K562 (cell line): ENCODE results near the gene DOK3. TPM values are rescaled to one million over a fixed set of nuclear protein-coding genes. Genes with fewer than 3 reads are reported as not detected.

ENCODE experiments used
- ASH1L ChIP-seq: fragments of 450-650 bp; IDR thresholded peaks from 2 replicates; pipeline ENCODE4 v1.6.1; 2018; ENCODE audit warnings: borderline replicate concordance, mild to moderate bottlenecking, low read depth; ENCODE audit not compliant: partially characterized antibody
- BACH1 ChIP-seq: fragments of 200-800 bp; sonication (Bioruptor generic); IDR thresholded peaks from 2 replicates; pipeline ENCODE4 v1.6.1; 2016; ENCODE audit warnings: missing genetic modification characterization, missing compliant biosample characterization
- CBX5 ChIP-seq: IDR thresholded peaks from 2 replicates; pipeline ENCODE4 v1.6.1; 2014; ENCODE audit warnings: low read depth, borderline replicate concordance
- ETV1 ChIP-seq: fragments of 450-650 bp; conservative IDR thresholded peaks from 2 replicates; pipeline ENCODE4 v1.6.1; 2016; ENCODE audit warnings: missing genetic modification characterization, control low read depth, low read depth, missing compliant biosample characterization
- FOXP1 ChIP-seq: sonication (generic); formaldehyde crosslinking; IDR thresholded peaks from 2 replicates; pipeline ENCODE4 v1.8.0; 2022; ENCODE audit warnings: mild to moderate bottlenecking, missing genetic modification reagents
- GABPB2 ChIP-seq: fragments of 250-450 bp; sonication (Bioruptor Pico); conservative IDR thresholded peaks from 2 replicates; pipeline ENCODE4 v1.5.1; 2021; ENCODE audit warnings: mild to moderate bottlenecking
- GTF3C2 ChIP-seq: IDR thresholded peaks from 3 replicates; pipeline ENCODE4 v1.6.1; 2011; ENCODE audit warnings: borderline replicate concordance, mild to moderate bottlenecking, moderate library complexity; ENCODE audit not compliant: insufficient read length; ENCODE audit errors: extremely low read depth
- HDAC2 ChIP-seq: fragments of 450-650 bp; IDR thresholded peaks from 2 replicates; pipeline ENCODE4 v1.6.1; 2016; ENCODE audit warnings: mild to moderate bottlenecking
- HLTF ChIP-seq: fragments of 450-650 bp; IDR thresholded peaks from 2 replicates; pipeline ENCODE4 v1.6.1; 2016
- IRF1 ChIP-seq: sonication (generic); formaldehyde crosslinking; IDR thresholded peaks from 2 replicates; pipeline ENCODE4 v1.8.0; 2022; ENCODE audit warnings: missing genetic modification reagents, mild to moderate bottlenecking, borderline replicate concordance
- KHSRP ChIP-seq: fragments of 450-650 bp; IDR thresholded peaks from 2 replicates; pipeline ENCODE4 v1.6.1; 2017
- MAFK ChIP-seq: IDR thresholded peaks from 2 replicates; pipeline ENCODE4 v1.6.1; 2011; ENCODE audit warnings: low read length, improper control_type of control experiment
- MEF2A ChIP-seq: IDR thresholded peaks from 2 replicates; pipeline ENCODE4 v1.6.1; 2011; ENCODE audit warnings: low read depth, mild to moderate bottlenecking, low read length, moderate library complexity; ENCODE audit not compliant: control insufficient read depth
- NELFE ChIP-seq: IDR thresholded peaks from 2 replicates; pipeline ENCODE4 v1.6.1; 2011; ENCODE audit warnings: mild to moderate bottlenecking; ENCODE audit not compliant: insufficient read depth, insufficient read length
- PREB ChIP-seq: sonication (generic); formaldehyde crosslinking; IDR thresholded peaks from 2 replicates; pipeline ENCODE4 v1.8.1; 2023; ENCODE audit warnings: mild to moderate bottlenecking, missing genetic modification reagents
- RNF2 ChIP-seq: sonication (generic); IDR thresholded peaks from 2 replicates; pipeline ENCODE4 v1.6.1; 2016
- SMAD3 ChIP-seq: fragments of 450-650 bp; formaldehyde crosslinking; conservative IDR thresholded peaks from 2 replicates; pipeline ENCODE4 v1.4.0; 2020; ENCODE audit warnings: mild to moderate bottlenecking
- SMARCA5 ChIP-seq: fragments of 450-650 bp; IDR thresholded peaks from 2 replicates; pipeline ENCODE4 v1.6.1; 2016
- SNIP1 ChIP-seq: fragments of 450-650 bp; IDR thresholded peaks from 2 replicates; pipeline ENCODE4 v1.7.1; 2017; ENCODE audit warnings: low read depth, mild to moderate bottlenecking
- TCF7 ChIP-seq: sonication (generic); IDR thresholded peaks from 2 replicates; pipeline ENCODE4 v1.6.1; 2016; ENCODE audit warnings: antibody characterized with exemption, borderline replicate concordance
- TEAD2 ChIP-seq: fragments of 450-650 bp; IDR thresholded peaks from 2 replicates; pipeline ENCODE4 v1.6.1; 2016; ENCODE audit warnings: missing genetic modification characterization, control low read depth, missing compliant biosample characterization
- TOE1 ChIP-seq, 2 experiments: fragments of 450-650 bp in 1 of 2; sonication (generic) in 1 of 2; formaldehyde crosslinking in 1 of 2; IDR thresholded peaks; 2 replicates each; pipeline versions ENCODE4 v1.7.1 to v1.8.0; 2016 to 2022; ENCODE audit warnings: borderline replicate concordance in 2 of 2, mild to moderate bottlenecking in 2 of 2, antibody characterized with exemption in 1 of 2, inconsistent platforms in 1 of 2, low read depth in 1 of 2, missing genetic modification reagents in 1 of 2, moderate library complexity in 1 of 2
- ZNF263 ChIP-seq: sonication (generic); formaldehyde crosslinking; IDR thresholded peaks from 2 replicates; pipeline ENCODE4 v1.8.0; 2022; ENCODE audit warnings: mild to moderate bottlenecking, missing genetic modification reagents, borderline replicate concordance
- ZNF41 ChIP-seq: fragments of 250-450 bp; sonication (Bioruptor Pico); conservative IDR thresholded peaks from 2 replicates; pipeline ENCODE4 v1.4.0; 2020; ENCODE audit warnings: mild to moderate bottlenecking
- ZNF551 ChIP-seq: fragments of 250-450 bp; sonication (Bioruptor Pico); IDR thresholded peaks from 2 replicates; pipeline ENCODE4 v1.5.0; 2021; ENCODE audit warnings: mild to moderate bottlenecking, moderate library complexity
- ZNF655 ChIP-seq: fragments of 250-450 bp; sonication (Bioruptor Pico); IDR thresholded peaks from 2 replicates; pipeline ENCODE4 v1.5.0; 2021
- polyA plus RNA-seq, 8 experiments: library from polyadenylated mRNA; depleted of rRNA in 4 of 8; stranded (reverse) in 5 of 8; unstranded in 3 of 8; fragments of >200 nt; fragmentation: Nextera tagmentation in 2 of 8; fragmentation: Illumina TruSeq in 1 of 8; extraction: Ambion mirVana in 2 of 8; extraction: Trizol in 1 of 8; gene quantifications; 2 replicates each; pipeline versions ENCODE4 v1.2.1 to v1.2.3, GENCODE V29; 2011 to 2014; ENCODE audit warnings: inconsistent platforms in 1 of 8, missing spikeins in 1 of 8
- total RNA-seq, 7 experiments: library from RNA; depleted of rRNA in 6 of 7; stranded (reverse); fragments of >200 nt in 6 of 7; fragmentation: Illumina TruSeq in 2 of 7; extraction: Trizol in 2 of 7; gene quantifications; 2 replicates each; pipeline versions ENCODE4 v1.2.1 to v1.2.3, GENCODE V29; 2011 to 2021; ENCODE audit warnings: low replicate concordance in 1 of 7

The DOK3 gene
- total and polyA plus RNA-seq, 9 of the 15 experiments (the other 6 are each of a cell fraction or from before 2014, with no cell fraction given) = 1.3 to 23.0 (median 8.0) TPM

- TF ChIP-seq PREB (CRISPR knock-in tag) (no peak), HDAC2 (no peak), ASH1L (no peak), SMAD3 (CRISPR knock-in tag) (no peak), TOE1 (IDR thresholded peaks at IDR 0.05; ENCODE audit: borderline replicate concordance) (no peak), TOE1 (CRISPR knock-in tag; IDR thresholded peaks at IDR 0.05; ENCODE audit: borderline replicate concordance, low read depth) (no peak), TCF7 (no peak), FOXP1 (no peak), CBX5 (no peak), ZNF655 (CRISPR knock-in tag) (no peak), ZNF263 (CRISPR knock-in tag) (peak; percentile 44; the same call in 1 of the 2 replicates), ZNF551 (CRISPR knock-in tag) (no peak), TEAD2 (tag) (no peak), SNIP1 (no peak), MEF2A (no peak), GTF3C2 (no peak), HLTF (no peak), KHSRP (no peak), ZNF41 (CRISPR knock-in tag) (no peak), ETV1 (tag) (no peak), BACH1 (no peak), IRF1 (CRISPR knock-in tag) (no peak), RNF2 (no peak), GABPB2 (CRISPR knock-in tag) (no peak), NELFE (peak; percentile 8), MAFK (no peak), SMARCA5 (no peak)
These were observed 12.8 kb downstream of the DOK3 start (continued) for GRCh38 chr5:177496727-177497291.
